NCI-H1694 treated with DMSO at 0.1 percent for 48 hours (cell line): ENCODE measurements around the gene STOX2.

Experiments used
- DNase-seq: peaks from one replicate; lab custom pipeline; 2025; lab: John Stamatoyannopoulos, UW

Gene STOX2

DNA sequence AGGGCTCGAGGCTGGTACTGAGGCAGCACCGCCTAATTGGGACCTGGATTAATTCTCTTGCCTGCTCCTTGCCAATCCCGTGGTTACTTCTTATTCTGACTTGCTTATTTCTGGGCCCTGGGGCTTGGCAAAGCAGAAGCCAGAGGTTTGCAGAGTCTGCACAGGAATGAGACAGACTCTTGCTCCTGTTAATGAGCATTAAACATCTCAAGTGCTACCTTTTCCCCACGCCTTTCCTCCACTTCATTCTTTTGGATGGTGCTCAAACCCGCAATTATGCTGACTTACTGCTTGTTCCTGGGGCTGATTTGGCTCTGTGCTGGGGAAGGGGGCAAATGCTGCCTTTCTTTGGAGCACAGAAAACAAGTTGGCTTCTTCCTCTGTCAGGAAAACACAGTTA lies 16.5 kb upstream of the STOX2 start:
- no peak for DNase-seq

DNA sequence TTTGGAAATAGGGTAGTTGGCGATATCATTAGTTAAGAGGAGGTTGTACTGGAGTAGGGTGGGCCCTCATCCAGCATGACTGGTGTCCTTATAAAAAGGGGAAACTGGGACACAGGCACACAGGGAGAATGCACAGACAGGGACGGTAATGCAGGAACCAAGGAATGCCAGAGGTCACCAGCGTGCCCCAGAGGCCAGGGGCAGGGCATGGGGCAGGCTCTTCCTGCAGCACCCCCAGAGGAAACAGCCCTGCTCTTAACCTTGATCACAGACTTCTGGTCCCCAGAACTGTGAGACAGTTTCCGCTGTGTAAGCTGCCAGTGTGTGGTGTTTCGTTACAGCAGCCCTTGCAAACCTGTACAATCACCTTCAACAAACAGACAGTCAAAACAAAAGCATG lies 15.9 kb upstream of the STOX2 start:
- no peak for DNase-seq

DNA sequence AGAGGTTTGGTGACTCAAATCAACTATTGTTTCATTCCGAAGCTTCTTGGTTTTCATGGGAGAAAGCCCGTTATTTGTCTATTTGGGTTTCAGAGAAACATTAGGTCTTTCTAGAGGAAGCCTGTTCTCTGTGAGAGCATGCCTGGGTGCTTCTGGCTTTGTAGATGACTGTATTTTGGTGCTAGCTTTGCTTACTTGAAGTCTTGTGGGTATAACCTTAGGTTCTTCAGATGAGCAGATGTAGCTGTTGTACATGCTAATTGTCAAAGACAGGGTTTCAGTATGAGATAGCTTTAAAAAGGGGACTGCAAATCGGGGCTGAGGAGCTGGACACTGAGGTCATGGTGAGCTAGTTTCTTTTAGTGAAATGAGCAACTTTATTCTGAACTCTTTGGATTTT lies 7.9 kb upstream of the STOX2 start:
- no peak for DNase-seq

GRCh38 chr4:183898456-183898855 lies 6.7 kb upstream of the STOX2 start:
- no peak for DNase-seq

GRCh38 chr4:183903021-183903760 lies 1.9 kb upstream of the STOX2 start:
- no peak for DNase-seq

DNA sequence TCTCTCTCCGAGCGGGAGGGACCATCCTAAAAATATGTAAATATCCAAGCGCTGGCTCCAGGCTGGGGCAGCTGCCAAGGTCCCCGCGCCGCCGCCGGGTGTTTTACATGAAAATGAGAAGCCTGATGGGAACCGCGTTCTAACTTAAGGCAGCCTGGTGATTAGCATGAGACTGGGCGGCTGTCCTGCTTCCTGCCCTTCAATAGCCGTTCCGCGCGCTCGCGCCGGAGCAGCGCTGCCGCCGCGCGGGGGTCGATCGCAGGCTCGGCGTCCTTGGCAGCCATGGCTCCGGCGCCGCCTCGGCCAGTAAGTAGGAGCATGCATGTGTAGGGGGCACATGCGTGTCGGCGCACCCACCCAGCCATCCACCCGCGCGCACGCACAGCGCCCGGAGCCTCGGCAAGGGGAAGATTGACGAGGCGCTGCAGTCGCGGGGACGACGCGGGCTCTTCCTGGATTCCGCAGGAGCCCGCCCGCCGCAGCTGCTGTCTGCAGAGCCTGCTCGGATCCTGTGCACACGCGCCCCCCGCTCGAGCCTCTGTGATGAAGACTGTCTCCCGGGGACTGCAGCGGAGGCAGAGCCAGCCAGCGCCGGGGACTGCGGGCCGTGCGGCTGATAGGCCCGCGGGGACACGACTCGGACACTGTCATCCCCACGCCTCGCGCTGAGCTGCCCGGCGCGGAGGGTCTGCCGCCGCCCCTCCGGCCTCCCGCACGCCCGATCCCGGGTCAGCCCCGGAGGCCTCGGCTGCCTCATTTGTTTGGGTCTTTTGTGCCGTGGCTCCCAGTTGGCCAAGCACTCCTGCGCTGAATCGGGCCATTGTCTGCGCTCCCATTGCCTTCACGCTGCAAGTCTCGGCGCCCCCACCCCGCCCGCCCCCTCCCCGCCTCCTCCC lies 734 bp downstream of the STOX2 start:
- no peak for DNase-seq

DNA sequence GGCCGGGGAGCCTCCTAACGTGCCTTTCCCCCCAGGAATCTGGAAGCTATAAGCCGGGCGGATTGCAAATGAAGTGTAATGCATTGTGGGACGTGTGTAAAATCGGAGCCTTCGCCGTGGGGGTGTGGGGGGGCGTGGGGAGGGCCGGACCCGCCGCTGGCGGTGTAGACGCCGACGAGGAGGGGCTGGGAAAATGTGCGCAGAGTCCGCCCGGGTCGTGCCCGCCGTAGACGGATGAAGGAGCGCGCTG lies 1.3 kb downstream of the STOX2 start:
- no peak for DNase-seq

DNA sequence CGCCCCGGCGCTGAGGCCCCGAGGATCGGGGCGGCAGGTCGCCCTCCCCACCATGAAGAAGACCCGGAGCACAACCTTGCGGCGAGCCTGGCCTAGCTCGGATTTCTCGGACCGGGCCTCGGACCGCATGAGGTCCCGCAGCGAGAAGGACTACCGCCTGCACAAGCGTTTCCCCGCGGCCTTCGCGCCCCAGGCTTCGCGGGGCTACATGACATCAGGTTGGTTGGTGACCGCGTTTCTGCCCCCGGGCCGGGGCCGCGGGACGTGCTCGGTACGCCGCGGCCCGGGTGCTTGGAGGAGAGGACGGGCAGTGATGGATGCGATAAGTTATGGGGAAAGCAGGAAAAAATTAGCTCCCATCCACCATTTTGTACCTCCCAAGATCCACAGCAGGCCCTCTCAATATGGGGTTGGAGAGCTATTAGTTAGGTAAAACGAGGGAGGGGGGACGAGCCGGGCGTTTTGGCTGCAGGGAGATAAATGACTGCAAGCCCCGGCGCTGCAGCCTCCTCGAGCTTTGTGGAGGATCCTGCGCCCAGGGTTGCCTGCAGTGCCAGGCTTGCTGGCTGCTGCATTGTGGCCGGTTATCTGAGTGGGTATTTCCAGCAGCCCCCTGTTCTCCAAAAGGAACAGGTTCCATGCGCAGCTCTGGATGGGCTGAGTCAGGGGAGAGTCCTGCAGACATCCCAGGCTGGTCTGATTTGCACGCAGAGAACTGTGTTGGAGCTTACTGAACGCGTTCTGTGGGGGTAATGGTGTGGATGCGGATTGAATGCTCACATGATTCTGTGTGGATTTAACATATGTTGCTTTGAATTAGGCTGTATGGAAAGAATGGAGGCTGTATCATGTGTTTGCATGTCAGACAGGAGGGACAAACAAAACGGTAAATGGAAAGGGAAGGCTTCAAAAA lies 1.9 kb downstream of the STOX2 start:
- DNase-seq, result peak; percentile 48

DNA sequence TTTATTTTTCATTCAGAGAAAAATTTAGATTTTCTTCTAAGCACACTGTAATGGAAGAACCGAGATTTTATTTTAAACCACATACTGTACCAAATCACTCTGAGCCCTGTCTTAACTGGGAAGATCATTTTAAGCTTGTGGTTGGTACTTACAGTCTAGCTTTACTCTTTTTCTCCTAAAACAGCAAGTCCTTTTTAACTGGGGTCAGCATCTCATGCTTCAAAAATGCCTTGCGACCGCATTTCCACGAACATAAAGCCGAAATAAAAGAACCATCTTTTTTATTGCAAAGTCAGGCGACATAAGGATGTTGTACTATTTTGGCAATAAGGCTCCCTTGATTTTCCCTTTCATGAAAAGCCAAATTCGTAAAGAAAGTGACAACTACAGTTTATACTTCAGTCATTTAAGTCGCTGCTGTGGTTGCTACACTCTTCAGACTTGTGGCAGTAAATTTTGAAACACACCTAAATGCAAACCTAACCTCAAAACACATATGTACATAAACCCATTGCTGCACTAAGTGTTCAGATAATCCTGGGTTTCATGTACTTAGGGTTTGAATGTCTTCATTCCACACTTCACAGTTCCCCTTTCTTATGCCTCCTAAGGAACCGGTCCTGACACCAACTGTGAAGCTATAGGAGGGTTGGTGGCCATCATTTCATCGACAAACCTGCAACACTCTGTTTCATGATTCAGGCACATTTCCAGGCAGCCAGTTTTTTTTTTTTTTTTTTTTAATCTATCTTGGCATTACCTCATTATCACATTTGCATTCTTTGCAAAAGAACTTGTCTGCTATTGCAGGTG lies 3.0 kb downstream of the STOX2 start:
- DNase-seq, result no peak

DNA sequence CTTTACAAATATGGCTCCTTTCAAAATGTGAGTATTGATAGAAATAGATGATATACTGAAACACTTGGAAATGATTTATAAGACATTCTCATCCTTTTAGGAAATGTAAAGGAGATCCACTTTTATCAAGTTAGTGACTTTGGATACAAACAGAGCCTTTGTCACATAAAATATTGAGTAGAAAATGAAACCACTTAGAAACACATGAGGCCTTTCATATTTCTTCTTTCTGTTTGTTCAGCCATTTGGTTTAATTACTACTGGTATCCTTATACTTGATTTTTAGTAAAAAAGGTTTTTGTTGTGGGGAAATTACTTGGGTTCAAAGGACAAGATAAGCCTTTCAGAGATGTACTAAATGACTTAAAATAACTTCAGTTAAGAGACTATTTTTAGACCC lies 4.1 kb downstream of the STOX2 start:
- no peak for DNase-seq

DNA sequence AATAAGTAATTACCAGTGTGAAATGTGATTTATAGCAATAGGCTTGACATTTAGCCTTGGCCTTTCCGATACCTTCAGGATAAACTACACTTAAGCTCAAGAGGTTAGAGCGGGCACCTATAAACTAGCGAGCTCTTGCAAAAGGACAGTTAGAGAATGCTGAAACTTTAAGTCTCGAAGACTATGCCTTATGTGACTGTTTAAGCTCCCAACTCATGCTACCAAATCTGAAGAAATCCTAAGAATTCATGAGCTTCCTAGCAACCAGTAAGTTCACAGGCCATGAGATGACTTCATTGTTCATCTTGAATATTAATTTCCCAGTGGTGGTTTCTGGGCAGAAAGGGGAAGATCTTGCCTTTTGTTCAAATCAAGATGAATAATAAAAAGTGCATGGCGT lies 4.7 kb downstream of the STOX2 start:
- DNase-seq, result no peak

GRCh38 chr4:183912585-183912984 lies 7.5 kb downstream of the STOX2 start:
- no peak for DNase-seq

- DNase-seq, result no peak
Measured at GRCh38 chr4:183915976-183916375, 10.9 kb downstream of the STOX2 start.

DNA sequence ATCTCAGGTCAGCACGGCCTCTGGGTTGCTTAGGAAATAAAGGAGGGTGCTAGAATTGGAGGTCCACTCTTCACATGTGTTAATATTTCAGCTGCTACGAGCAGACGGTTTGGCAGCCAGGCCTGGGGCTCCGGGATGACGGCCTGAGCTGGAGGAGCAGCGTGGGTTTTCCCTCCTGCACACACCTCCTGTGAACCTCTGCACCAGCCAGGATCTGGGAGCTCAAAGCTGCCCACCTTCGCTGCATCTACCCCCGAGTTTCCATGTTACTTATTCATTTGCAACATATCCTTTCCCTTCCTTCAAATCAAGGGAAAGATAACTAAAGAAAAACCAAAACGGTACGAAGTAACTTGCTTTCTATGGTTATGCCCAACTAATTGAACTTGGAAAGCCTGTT lies 13.6 kb downstream of the STOX2 start:
- no peak for DNase-seq

- DNase-seq, result no peak
Measured at GRCh38 chr4:183919141-183919540, 14.0 kb downstream of the STOX2 start.

DNA sequence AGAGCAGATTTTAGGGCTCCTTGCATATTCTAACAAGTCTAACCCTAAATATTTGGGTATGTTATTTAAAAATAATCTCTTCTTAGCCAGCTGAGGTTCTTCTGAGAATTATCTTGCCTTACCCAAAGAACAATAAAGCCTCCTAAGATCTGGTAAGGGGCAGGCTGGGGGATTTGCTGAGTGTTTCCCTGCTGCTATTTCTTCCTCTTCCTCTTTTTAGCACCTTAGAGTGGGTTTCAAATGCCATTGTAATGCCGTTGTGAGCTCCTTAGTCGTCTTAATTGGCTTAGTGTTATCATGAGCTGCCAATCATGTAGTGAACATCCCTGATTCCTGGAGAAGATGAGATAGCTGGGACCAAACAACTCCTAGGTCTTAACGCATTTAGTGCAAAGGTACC lies 15.4 kb downstream of the STOX2 start:
- no peak for DNase-seq

- DNase-seq, result no peak
Measured at GRCh38 chr4:183921335-183921734, 16.2 kb downstream of the STOX2 start.

- DNase-seq, result no peak
Measured at GRCh38 chr4:183924362-183925044, 19.4 kb downstream of the STOX2 start.

DNA sequence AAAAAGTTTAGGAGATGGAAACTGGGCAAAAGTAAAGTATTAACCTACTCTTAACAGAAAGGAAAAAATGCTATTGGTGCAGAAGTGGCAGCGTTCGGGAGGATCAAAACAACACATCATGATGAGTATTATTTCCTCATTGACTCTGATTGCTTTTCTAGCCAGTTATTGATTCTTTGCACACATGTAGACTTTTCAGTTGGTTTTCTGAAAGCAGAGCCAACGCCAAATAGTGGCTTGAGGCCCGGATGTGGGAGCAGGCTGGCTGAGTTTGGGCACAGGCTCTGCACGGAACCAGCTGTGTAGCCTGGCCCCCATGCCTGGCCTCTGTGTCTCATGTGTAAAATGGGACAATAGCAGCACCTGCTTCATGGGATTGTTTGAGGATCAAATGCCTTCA lies 21.8 kb downstream of the STOX2 start:
- no peak for DNase-seq

DNA sequence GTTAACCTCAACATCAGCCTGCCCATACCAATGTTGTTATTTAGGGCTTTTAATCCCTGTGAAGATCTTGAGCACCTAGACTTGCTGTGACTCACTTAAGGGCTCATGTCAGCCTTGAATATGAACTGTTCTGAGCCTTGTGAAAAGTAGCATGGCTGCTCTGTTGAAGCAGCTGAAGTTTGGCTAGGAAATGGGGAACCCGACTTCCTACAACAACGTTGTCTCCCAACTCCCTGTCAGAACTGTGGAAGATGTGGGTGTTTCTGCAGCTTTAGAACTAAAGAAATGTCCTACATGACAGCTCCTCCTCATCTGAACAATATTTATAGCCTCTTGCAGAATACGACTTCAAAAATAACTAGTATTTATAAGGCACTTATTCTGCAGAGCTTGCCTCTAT lies 27.5 kb downstream of the STOX2 start:
- no peak for DNase-seq

GRCh38 chr4:183934761-183935160 lies 29.7 kb downstream of the STOX2 start:
- no peak for DNase-seq
